ENCODE results near the gene NDUFS6.
"Not testable (repeated sequence)": the region's sequence is repeated elsewhere in the genome, so short reads cannot be mapped to it uniquely, and the experiment has no call there.

The NDUFS6 gene

GRCh38 chr5:1799110-1799601, 2.1 kb upstream of the NDUFS6 start:
- peak; percentile 61 to 81 (median 62) for DNase-seq

GRCh38 chr5:1799602-1800471, 1.4 kb upstream of the NDUFS6 start, which contains the start of gene MRPL36:
Gene MRPL36 (minus strand): TSS chr5:1799837. CDS start chr5:1798935, 902 bp downstream.
- peak; percentile 94 to 98 (median 98) for DNase-seq

- DNase-seq = peak in 1 of 3 donors; percentile 10
Observed at GRCh38 chr5:1800472-1801221, 560 bp upstream of the NDUFS6 start.

- peak in 1 of 3 donors; percentile 11 for DNase-seq
Observed at GRCh38 chr5:1801967-1802295, 724 bp downstream of the NDUFS6 start.

GRCh38 chr5:1803192-1803591, 2.0 kb downstream of the NDUFS6 start:
- DNase-seq = no peak

GRCh38 chr5:1804001-1804690, 2.9 kb downstream of the NDUFS6 start:
- no peak for DNase-seq

GRCh38 chr5:1805326-1805725, 4.1 kb downstream of the NDUFS6 start:
- DNase-seq = no peak

GRCh38 chr5:1805736-1806135, 4.5 kb downstream of the NDUFS6 start:
- no peak for DNase-seq

GRCh38 chr5:1806199-1806598, 5.0 kb downstream of the NDUFS6 start:
- no peak for DNase-seq

GRCh38 chr5:1806974-1807373, 5.8 kb downstream of the NDUFS6 start:
- no peak for DNase-seq

GRCh38 chr5:1807451-1808185, 6.4 kb downstream of the NDUFS6 start:
- DNase-seq = peak; percentile 21 to 38 (median 34)

- no peak for DNase-seq
Observed at GRCh38 chr5:1808439-1808838, 7.2 kb downstream of the NDUFS6 start.

GRCh38 chr5:1809416-1810035, 8.3 kb downstream of the NDUFS6 start:
- DNase-seq = no peak

- no peak for DNase-seq
Observed at GRCh38 chr5:1810581-1811101, 9.4 kb downstream of the NDUFS6 start.

- DNase-seq = no peak
Observed at GRCh38 chr5:1814183-1815020, 13.2 kb downstream of the NDUFS6 start.

- DNase-seq = no peak
Observed at GRCh38 chr5:1815071-1815786, 14.0 kb downstream of the NDUFS6 start.

GRCh38 chr5:1815881-1816292, 14.7 kb downstream of the NDUFS6 start:
- no peak for DNase-seq

GRCh38 chr5:1816495-1817089, 15.4 kb downstream of the NDUFS6 start:
- DNase-seq = not testable (repeated sequence)

- DNase-seq = no peak
Observed at GRCh38 chr5:1817261-1818043, 16.2 kb downstream of the NDUFS6 start.

Data from suppressor macrophage treated with lipopolysaccharide for 1 hour (primary cell).